PFSK-1 (cell line): Measurements from ENCODE around the gene SLC35G3.

Experiments
- POLR2AphosphoS5 ChIP-seq: IDR thresholded peaks from 2 replicates; pipeline ENCODE4 v1.6.1; 2012; ENCODE audit warnings: low read depth, mild to moderate bottlenecking, control low read depth, low read length, moderate library complexity
- TAF1 ChIP-seq: IDR thresholded peaks from 2 replicates; pipeline ENCODE4 v1.6.1; 2012; ENCODE audit warnings: low read length, control low read depth, borderline replicate concordance; ENCODE audit not compliant: insufficient read depth

- TF ChIP-seq TAF1, result no peak
- no peak for TF ChIP-seq POLR2AphosphoS5
Observed at GRCh38 chr17:35191001-35191695, 3.0 kb downstream of the SLC35G3 start.
